Measurements from ENCODE around the gene FLG2.

DNA sequence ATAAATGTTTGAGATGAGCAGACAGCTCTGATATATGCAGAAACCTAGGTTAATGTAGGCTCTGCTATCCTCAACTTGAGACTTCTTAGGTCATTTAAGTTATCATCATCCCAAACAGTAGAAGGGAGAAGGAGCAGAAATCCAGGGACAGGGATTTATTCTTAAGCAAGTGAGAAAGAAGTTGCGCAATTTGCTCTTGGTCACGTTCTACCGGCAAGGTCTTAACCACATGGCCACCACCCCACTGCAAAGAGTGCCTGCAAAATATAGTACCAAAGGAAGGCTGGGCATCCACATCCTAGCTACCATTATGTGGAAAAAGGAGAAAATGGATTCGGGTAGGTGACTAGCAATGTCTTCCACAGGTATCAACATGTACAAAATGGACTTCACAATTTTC lies 29.1 kb upstream of the FLG2 start:
- TF ChIP-seq, protein P1, sequence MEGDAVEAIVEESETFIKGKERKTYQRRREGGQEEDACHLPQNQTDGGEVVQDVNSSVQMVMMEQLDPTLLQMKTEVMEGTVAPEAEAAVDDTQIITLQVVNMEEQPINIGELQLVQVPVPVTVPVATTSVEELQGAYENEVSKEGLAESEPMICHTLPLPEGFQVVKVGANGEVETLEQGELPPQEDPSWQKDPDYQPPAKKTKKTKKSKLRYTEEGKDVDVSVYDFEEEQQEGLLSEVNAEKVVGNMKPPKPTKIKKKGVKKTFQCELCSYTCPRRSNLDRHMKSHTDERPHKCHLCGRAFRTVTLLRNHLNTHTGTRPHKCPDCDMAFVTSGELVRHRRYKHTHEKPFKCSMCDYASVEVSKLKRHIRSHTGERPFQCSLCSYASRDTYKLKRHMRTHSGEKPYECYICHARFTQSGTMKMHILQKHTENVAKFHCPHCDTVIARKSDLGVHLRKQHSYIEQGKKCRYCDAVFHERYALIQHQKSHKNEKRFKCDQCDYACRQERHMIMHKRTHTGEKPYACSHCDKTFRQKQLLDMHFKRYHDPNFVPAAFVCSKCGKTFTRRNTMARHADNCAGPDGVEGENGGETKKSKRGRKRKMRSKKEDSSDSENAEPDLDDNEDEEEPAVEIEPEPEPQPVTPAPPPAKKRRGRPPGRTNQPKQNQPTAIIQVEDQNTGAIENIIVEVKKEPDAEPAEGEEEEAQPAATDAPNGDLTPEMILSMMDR (IDR thresholded peaks at IDR 0.05 in 8 of 11, conservative IDR thresholded peaks at IDR 0.05 in 3 of 11): no peak
- no peak for TF ChIP-seq POLR2AphosphoS5 (IDR thresholded peaks at IDR 0.05)
- TF ChIP-seq POLR2A (IDR thresholded peaks at IDR 0.05): no peak

All from spleen (tissue), 7 donors.